Transverse colon (tissue), 4 donors: ENCODE data around the gene SMG6. TPM values are rescaled to one million over a fixed set of nuclear protein-coding genes. Genes with fewer than 3 reads are reported as not detected.

Experiments used
- DNase-seq: peaks from one replicate; pipeline ENCODE4 v3.0.0-alpha.2; 2019
- H3K27ac ChIP-seq, 4 donors: fragments of 200-600 bp; sonication (generic); 2 replicates each; pipeline ENCODE4 v1.5.1; 2016 to 2018; ENCODE audit warnings: inconsistent platforms in 4 of 4
- H3K27me3 ChIP-seq: fragments of 200-600 bp; sonication (generic); 2 replicates; pipeline ENCODE4 v1.5.1; 2017; ENCODE audit warnings: inconsistent platforms
- H3K36me3 ChIP-seq, 4 donors: fragments of 200-600 bp; sonication (generic); 2 replicates each; pipeline ENCODE4 v1.5.1; 2017 to 2019; ENCODE audit warnings: inconsistent platforms in 4 of 4
- H3K4me1 ChIP-seq, 4 donors: fragments of 200-600 bp; sonication (generic); 2 replicates each; pipeline ENCODE4 v1.5.1; 2017 to 2020; ENCODE audit warnings: inconsistent platforms in 4 of 4
- H3K4me3 ChIP-seq, 4 donors: fragments of 200-600 bp; sonication (generic); 1 replicate in 1 of 4; 2 replicates in 3 of 4; pipeline versions ENCODE4 v1.5.1 to v1.6.1; 2017 to 2019; ENCODE audit warnings: inconsistent platforms in 4 of 4
- H3K9me3 ChIP-seq, 2 donors: fragments of 200-600 bp; sonication (generic); 2 replicates each; pipeline ENCODE4 v1.5.1; 2017 to 2019; ENCODE audit warnings: inconsistent platforms in 2 of 2
- EP300 ChIP-seq: sonication (generic); formaldehyde crosslinking; IDR thresholded peaks from one replicate; pipeline ENCODE4 v1.6.1; 2017; ENCODE audit warnings: antibody characterized with exemption, low read depth
- POLR2A ChIP-seq: fragments of 450-650 bp; IDR thresholded peaks from one replicate; pipeline ENCODE4 v1.6.1; 2016; ENCODE audit warnings: antibody characterized with exemption, mild to moderate bottlenecking, moderate library complexity
- POLR2AphosphoS5 ChIP-seq, 3 donors: sonication (generic); formaldehyde crosslinking; IDR thresholded peaks; one replicate each; pipeline ENCODE4 v1.6.1; 2016; ENCODE audit warnings: antibody characterized with exemption in 3 of 3
- WGBS, 2 donors: methylation state at CpG; one replicate each; pipeline ENCODE4 v1.1.5; 2018; ENCODE audit warnings: low coverage in 1 of 2; 5-methylcytosine and 5-hydroxymethylcytosine counted together
- in situ Hi-C, 4 donors: fragments of 200-750 bp; cut with MboI; loops; one replicate each; pipeline versions ENCODE4 v1.15.0 to v1.15.1; 2017; ENCODE audit warnings: low sequenced_read_pairs in 3 of 4, low pct_ligation_motif_present in 1 of 4, low pct_unique_long_range_greater_than_20kb in 1 of 4
- intact Hi-C: fragments of 100-400 bp; cut with DNase I; formaldehyde crosslinking; loops from one replicate; pipeline ENCODE4 v1.15.1; 2023; ENCODE audit warnings: low total_unique reads
- total RNA-seq, 4 donors: library from RNA; depleted of rRNA; stranded (reverse); fragments of >200 nt; gene quantifications; one replicate each; pipeline ENCODE4 v1.1.0, GENCODE V29; 2016
- TF ChIP-seq, protein P1 (sequence below), 5 experiments: fragments of 200-600 bp in 3 of 5; fragments of 450-650 bp in 2 of 5; sonication (generic) in 3 of 5; IDR thresholded peaks; 1 replicate in 2 of 5; 2 replicates in 3 of 5; pipeline ENCODE4 v1.5.1; 2016 to 2017; ENCODE audit warnings: antibody characterized with exemption in 5 of 5, inconsistent platforms in 3 of 5, mild to moderate bottlenecking in 2 of 5, moderate library complexity in 1 of 5

SMG6 gene
- total RNA-seq, 4 donors from 2014 or later: 28.6 to 112 (median 39.1) TPM

DNA sequence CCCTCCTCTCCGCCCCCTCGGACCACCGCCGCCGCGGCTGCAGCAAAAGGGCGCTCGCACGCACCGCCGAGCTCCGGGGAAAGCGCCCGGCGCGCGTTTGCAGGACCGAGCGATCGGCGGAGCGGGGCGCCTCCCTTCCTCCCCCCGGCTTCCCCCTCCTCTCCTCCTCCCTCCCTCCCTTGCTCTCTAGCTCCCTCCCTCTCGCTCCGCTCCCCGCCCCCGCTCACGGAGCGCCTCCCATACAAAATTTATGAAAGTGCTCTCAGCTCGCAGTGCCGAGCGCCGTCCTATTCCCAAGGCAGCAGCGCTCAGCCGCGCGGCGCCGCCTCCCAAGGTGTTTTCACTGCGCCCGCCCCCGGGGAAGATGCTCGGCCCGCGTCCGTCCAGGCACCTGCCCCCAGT is 278.4 kb downstream of the SMG6 start, which contains the start of gene RTN4RL1:
RTN4RL1 (minus strand) TSS at position 115 of the 402 bp plus-strand sequence. CDS start 469 bp downstream, outside the sequence.
- in situ Hi-C loops: loop anchor here in 3 of 4 donors (10.0 to 25.0 kb wide), 4 partner anchors 120 to 363 kb away; partner anchors contain the start of genes PRPF8 (in 1 of the 3), TLCD2 (in 1 of the 3) and WDR81 (in 1 of the 3)
- H3K4me1 ChIP-seq: peaks cover 18 to 32% (median 29%) of the 10 kb centered on the region in 4 donors
- TF ChIP-seq POLR2A (no peak), EP300 (no peak), POLR2AphosphoS5 (IDR thresholded peaks at IDR 0.05) (no peak)
- TF ChIP-seq, protein P1, sequence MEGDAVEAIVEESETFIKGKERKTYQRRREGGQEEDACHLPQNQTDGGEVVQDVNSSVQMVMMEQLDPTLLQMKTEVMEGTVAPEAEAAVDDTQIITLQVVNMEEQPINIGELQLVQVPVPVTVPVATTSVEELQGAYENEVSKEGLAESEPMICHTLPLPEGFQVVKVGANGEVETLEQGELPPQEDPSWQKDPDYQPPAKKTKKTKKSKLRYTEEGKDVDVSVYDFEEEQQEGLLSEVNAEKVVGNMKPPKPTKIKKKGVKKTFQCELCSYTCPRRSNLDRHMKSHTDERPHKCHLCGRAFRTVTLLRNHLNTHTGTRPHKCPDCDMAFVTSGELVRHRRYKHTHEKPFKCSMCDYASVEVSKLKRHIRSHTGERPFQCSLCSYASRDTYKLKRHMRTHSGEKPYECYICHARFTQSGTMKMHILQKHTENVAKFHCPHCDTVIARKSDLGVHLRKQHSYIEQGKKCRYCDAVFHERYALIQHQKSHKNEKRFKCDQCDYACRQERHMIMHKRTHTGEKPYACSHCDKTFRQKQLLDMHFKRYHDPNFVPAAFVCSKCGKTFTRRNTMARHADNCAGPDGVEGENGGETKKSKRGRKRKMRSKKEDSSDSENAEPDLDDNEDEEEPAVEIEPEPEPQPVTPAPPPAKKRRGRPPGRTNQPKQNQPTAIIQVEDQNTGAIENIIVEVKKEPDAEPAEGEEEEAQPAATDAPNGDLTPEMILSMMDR (IDR thresholded peaks at IDR 0.05): no peak
- 0% methylated on average over 28 of the region's 47 CpGs; no CpG with 5 or more reads in 1 of the 2 donors for WGBS, 2 donors
- peak within 1 kb of the TSS; percentile 25 to 60 (median 39) for H3K4me3 ChIP-seq
- no peaks in the 10 kb centered on the region for H3K36me3 ChIP-seq
- H3K9me3 ChIP-seq: no peaks in the 10 kb centered on the region
- peak within 1 kb of the TSS in 1 of 4 donors; percentile 16 for H3K27ac ChIP-seq
- H3K27me3 ChIP-seq: peaks cover 84% of the 10 kb centered on the region
- peak; percentile 71 for DNase-seq
- intact Hi-C loops: no loop called here

DNA sequence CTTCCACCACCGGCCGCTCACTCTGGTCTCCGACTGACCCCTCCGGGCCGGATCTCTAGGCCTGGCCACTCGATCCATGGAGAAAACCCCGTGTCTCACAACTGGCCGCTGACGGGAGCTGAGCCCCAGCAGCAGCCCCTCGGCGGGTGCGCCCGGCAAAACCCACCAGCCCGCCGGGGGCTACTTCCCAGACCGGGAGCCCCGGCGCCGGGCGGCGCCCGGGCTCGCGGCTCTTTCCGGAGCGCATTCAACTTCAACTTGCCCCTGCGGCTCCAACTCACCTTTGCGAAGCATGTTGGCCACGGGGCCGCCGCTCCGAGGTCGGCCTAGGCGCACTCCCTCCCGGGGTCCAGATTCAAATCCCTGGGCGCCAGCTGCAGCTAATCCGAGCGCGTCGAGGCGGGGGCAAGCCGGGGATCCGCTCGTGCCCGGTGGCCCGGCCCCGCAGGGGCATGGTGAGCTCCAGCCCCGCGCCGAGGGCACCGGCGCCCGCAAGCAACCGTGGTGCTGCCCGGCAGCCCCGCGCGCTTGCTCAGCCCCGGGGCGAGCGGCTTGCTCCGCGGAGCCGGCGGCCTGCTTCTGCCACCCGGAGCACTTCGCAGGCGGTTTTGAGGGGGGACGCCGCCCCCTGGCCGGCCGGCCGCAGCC is 278.9 kb downstream of the SMG6 start:
- in situ Hi-C loops: loop anchor here in 3 of 4 donors (10.0 to 25.0 kb wide), 4 partner anchors 120 to 362 kb away; partner anchors contain the start of genes PRPF8 (in 1 of the 3), TLCD2 (in 1 of the 3) and WDR81 (in 1 of the 3)
- WGBS, 2 donors: 1% methylated on average over 46 of the region's 73 CpGs; no CpG with 5 or more reads in 1 of the 2 donors
- Histone ChIP-seq H3K36me3 (no peaks in the 10 kb centered on the region), H3K4me3 (peak overlapping the region; percentile 25 to 60 (median 39)), H3K4me1 (peaks cover 18 to 31% (median 28%) of the 10 kb centered on the region in 4 donors), H3K27ac (peak overlapping the region in 1 of 4 donors; percentile 16), H3K9me3 (no peaks in the 10 kb centered on the region), H3K27me3 (peaks cover 89% of the 10 kb centered on the region)
- intact Hi-C loops: no loop called here
- no peak for DNase-seq
- TF ChIP-seq POLR2A: no peak
- TF ChIP-seq, protein P1 (IDR thresholded peaks at IDR 0.05): no peak
- TF ChIP-seq EP300: no peak
- TF ChIP-seq POLR2AphosphoS5 (IDR thresholded peaks at IDR 0.05): no peak

DNA sequence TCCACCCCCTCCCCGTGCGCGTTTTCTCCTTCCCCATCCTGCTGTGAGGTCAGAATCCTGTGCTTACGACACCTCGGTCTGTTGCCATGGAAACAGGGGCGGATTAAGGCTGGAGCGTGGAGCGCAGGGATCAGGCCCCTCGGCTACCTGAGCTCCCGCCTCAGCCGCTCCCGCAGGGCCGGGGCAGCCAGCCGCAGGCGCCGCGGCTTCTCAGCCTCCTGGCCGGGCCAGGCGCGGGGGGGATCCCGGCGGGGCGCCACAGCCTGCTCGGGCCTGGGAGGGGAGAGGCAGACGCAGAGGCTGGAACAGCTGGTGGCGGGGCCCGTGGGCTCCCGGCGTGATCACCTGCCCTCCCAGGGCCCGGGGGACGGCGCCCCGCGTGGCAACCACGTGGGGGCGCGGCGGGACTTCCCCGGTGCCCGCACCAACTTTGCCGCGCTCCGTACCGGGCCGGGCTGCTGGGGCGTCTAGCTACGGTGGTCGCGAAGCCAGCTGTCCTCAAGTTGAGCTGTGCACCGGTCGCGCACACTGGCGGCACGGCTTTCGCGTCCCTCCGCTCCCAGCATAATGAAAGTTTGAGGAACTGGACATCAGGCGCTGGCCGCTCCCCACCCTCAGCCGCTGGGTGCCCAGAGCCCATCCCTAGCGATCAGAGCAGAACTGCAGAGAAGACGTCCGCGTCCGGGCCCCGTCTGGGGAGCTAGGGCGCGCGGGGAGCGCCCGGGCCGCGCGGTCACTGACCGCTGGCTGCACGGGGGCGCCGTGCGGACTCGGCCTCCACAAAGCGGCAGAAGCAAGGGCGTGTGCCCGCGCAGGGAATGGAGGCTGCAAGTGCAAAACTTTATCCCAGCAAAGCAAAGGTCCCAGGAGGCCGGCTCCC is 279.7 kb downstream of the SMG6 start:
- TF ChIP-seq POLR2AphosphoS5 (IDR thresholded peaks at IDR 0.05) (no peak), POLR2A (no peak), EP300 (no peak)
- TF ChIP-seq, protein P1 (IDR thresholded peaks at IDR 0.05): no peak
- no peak overlapping the region for H3K27ac ChIP-seq
- no peaks in the 10 kb centered on the region for H3K36me3 ChIP-seq
- H3K27me3 ChIP-seq: peaks cover 91% of the 10 kb centered on the region
- peak; percentile 43 for DNase-seq
- peaks cover 18 to 28% (median 25%) of the 10 kb centered on the region in 4 donors for H3K4me1 ChIP-seq
- in situ Hi-C loops: loop anchor here in 1 of 4 donors (10.0 kb wide), 1 partner anchor 119 kb away; no protein-coding TSS in a partner anchor
- peak overlapping the region; percentile 25 to 60 (median 39) for H3K4me3 ChIP-seq
- H3K9me3 ChIP-seq: no peaks in the 10 kb centered on the region
- intact Hi-C loops: no loop called here
- 1% methylated on average over 38 of the region's 85 CpGs; no CpG with 5 or more reads in 1 of the 2 donors for WGBS, 2 donors
